Subcutaneous abdominal adipose tissue (tissue), 5 donors: ENCODE measurements around the gene RAB3C.

Source experiments
- H3K27ac ChIP-seq: one replicate; pipeline ENCODE4 v1.7.0; 2013; ENCODE audit warnings: low read depth, mild to moderate bottlenecking, inconsistent platforms, low read length, moderate library complexity
- H3K27me3 ChIP-seq, 5 donors: one replicate each; pipeline ENCODE4 v1.7.0; 2013; ENCODE audit warnings: low read length in 5 of 5, inconsistent platforms in 1 of 5; ENCODE audit not compliant: control insufficient read depth in 5 of 5, insufficient read depth in 4 of 5
- H3K36me3 ChIP-seq, 5 donors: one replicate each; pipeline ENCODE4 v1.7.0; 2013; ENCODE audit warnings: low read length in 5 of 5; ENCODE audit not compliant: control insufficient read depth in 5 of 5, insufficient read depth in 5 of 5
- H3K4me1 ChIP-seq, 5 donors: one replicate each; pipeline ENCODE4 v1.7.0; 2013; ENCODE audit warnings: low read length in 5 of 5, mild to moderate bottlenecking in 3 of 5, moderate library complexity in 1 of 5; ENCODE audit not compliant: control insufficient read depth in 5 of 5, insufficient read depth in 5 of 5
- H3K4me3 ChIP-seq, 5 donors: one replicate each; pipeline ENCODE4 v1.7.0; 2013; ENCODE audit warnings: low read length in 5 of 5, low read depth in 1 of 5
- H3K9ac ChIP-seq, 5 donors: one replicate each; pipeline ENCODE4 v1.7.0; 2013; ENCODE audit warnings: low read length in 5 of 5, mild to moderate bottlenecking in 4 of 5, moderate library complexity in 3 of 5
- H3K9me3 ChIP-seq, 5 donors: one replicate each; pipeline ENCODE4 v1.7.0; 2013; ENCODE audit warnings: low read length in 5 of 5; ENCODE audit not compliant: control insufficient read depth in 5 of 5
- donor health status: healthy.
- donor health status: healthy.
- donor health status: healthy.
- donor health status: healthy.
- donor health status: healthy.

The RAB3C gene

GRCh38 chr5:58672521-58672920, 89.6 kb downstream of the RAB3C start:
- Histone ChIP-seq H3K36me3 (no peaks in the 10 kb centered on the region), H3K27me3 (no peaks in the 10 kb centered on the region), H3K4me3 (no peak overlapping the region), H3K4me1 (peaks cover 0 to 10% (median 0%) of the 10 kb centered on the region in 5 donors), H3K9ac (no peak overlapping the region), H3K27ac (no peak overlapping the region), H3K9me3 (peaks cover 0 to 8% (median 0%) of the 10 kb centered on the region in 5 donors)

- H3K4me3 ChIP-seq = no peak overlapping the region
- peaks cover 0 to 10% (median 0%) of the 10 kb centered on the region in 5 donors for H3K4me1 ChIP-seq
- no peaks in the 10 kb centered on the region for H3K27me3 ChIP-seq
- H3K27ac ChIP-seq = no peak overlapping the region
- peaks cover 0 to 3% (median 0%) of the 10 kb centered on the region in 5 donors for H3K9me3 ChIP-seq
- H3K36me3 ChIP-seq = no peaks in the 10 kb centered on the region
- no peak overlapping the region for H3K9ac ChIP-seq
These were observed 91.2 kb downstream of the RAB3C start for GRCh38 chr5:58674070-58674469.

GRCh38 chr5:58674711-58675110, 91.8 kb downstream of the RAB3C start:
- Histone ChIP-seq H3K27me3 (no peaks in the 10 kb centered on the region), H3K9me3 (no peaks in the 10 kb centered on the region), H3K4me1 (peaks cover 0 to 13% (median 0%) of the 10 kb centered on the region in 5 donors), H3K36me3 (no peaks in the 10 kb centered on the region), H3K27ac (no peak overlapping the region), H3K9ac (no peak overlapping the region), H3K4me3 (no peak overlapping the region)

- Histone ChIP-seq H3K9ac (no peak overlapping the region), H3K4me1 (peaks cover 0 to 13% (median 0%) of the 10 kb centered on the region in 5 donors), H3K9me3 (no peaks in the 10 kb centered on the region), H3K36me3 (no peaks in the 10 kb centered on the region), H3K4me3 (no peak overlapping the region), H3K27me3 (no peaks in the 10 kb centered on the region), H3K27ac (no peak overlapping the region)
These were observed 92.5 kb downstream of the RAB3C start for GRCh38 chr5:58675341-58675740.

GRCh38 chr5:58677650-58678049, 94.8 kb downstream of the RAB3C start:
- H3K9me3 ChIP-seq = no peaks in the 10 kb centered on the region
- H3K36me3 ChIP-seq = no peaks in the 10 kb centered on the region
- no peak overlapping the region for H3K9ac ChIP-seq
- H3K4me3 ChIP-seq = no peak overlapping the region
- no peaks in the 10 kb centered on the region for H3K27me3 ChIP-seq
- peaks cover 0 to 8% (median 0%) of the 10 kb centered on the region in 5 donors for H3K4me1 ChIP-seq
- no peak overlapping the region for H3K27ac ChIP-seq

GRCh38 chr5:58680503-58680902, 97.6 kb downstream of the RAB3C start:
- Histone ChIP-seq H3K4me3 (no peak overlapping the region), H3K27ac (no peak overlapping the region), H3K9me3 (no peaks in the 10 kb centered on the region), H3K4me1 (peaks cover 0 to 8% (median 0%) of the 10 kb centered on the region in 5 donors), H3K27me3 (no peaks in the 10 kb centered on the region), H3K9ac (no peak overlapping the region), H3K36me3 (no peaks in the 10 kb centered on the region)

- Histone ChIP-seq H3K27me3 (no peaks in the 10 kb centered on the region), H3K9me3 (no peaks in the 10 kb centered on the region), H3K4me1 (peaks cover 0 to 7% (median 0%) of the 10 kb centered on the region in 5 donors), H3K36me3 (no peaks in the 10 kb centered on the region), H3K9ac (no peak overlapping the region), H3K4me3 (no peak overlapping the region), H3K27ac (no peak overlapping the region)
These were observed 99.1 kb downstream of the RAB3C start for GRCh38 chr5:58681943-58682342.

- no peak overlapping the region for H3K27ac ChIP-seq
- no peaks in the 10 kb centered on the region for H3K27me3 ChIP-seq
- H3K9ac ChIP-seq = no peak overlapping the region
- no peak overlapping the region for H3K4me3 ChIP-seq
- H3K4me1 ChIP-seq = peaks cover 0 to 4% (median 0%) of the 10 kb centered on the region in 5 donors
- H3K9me3 ChIP-seq = no peaks in the 10 kb centered on the region
- no peaks in the 10 kb centered on the region for H3K36me3 ChIP-seq
These were observed 100.7 kb downstream of the RAB3C start for GRCh38 chr5:58683567-58683966.

GRCh38 chr5:58687079-58687478, 104.2 kb downstream of the RAB3C start:
- Histone ChIP-seq H3K4me1 (no peaks in the 10 kb centered on the region), H3K27me3 (no peaks in the 10 kb centered on the region), H3K9me3 (no peaks in the 10 kb centered on the region), H3K27ac (no peak overlapping the region), H3K4me3 (no peak overlapping the region), H3K36me3 (no peaks in the 10 kb centered on the region), H3K9ac (no peak overlapping the region)

GRCh38 chr5:58687595-58687994, 104.7 kb downstream of the RAB3C start:
- H3K4me3 ChIP-seq = no peak overlapping the region
- no peaks in the 10 kb centered on the region for H3K9me3 ChIP-seq
- H3K27me3 ChIP-seq = no peaks in the 10 kb centered on the region

More at GRCh38 chr5:58687595-58687994, 104.7 kb downstream of the RAB3C start:
- Histone ChIP-seq H3K27ac (no peak overlapping the region), H3K9ac (no peak overlapping the region), H3K4me1 (no peaks in the 10 kb centered on the region), H3K36me3 (no peaks in the 10 kb centered on the region)
